ENCODE results near the gene ZNF438. TPM values are rescaled to one million over a fixed set of nuclear protein-coding genes. Genes with fewer than 3 reads are reported as not detected.

The ZNF438 gene
- total RNA-seq, 2 experiments from 2014 or later: 3.1 to 3.9 TPM

GRCh38 chr10:30885423-30885822 lies 146.2 kb downstream of the ZNF438 start:
- Mint-ChIP-seq H3K4me3 (no peak overlapping the region), H3K27ac (no peak overlapping the region), H3K4me1 (no peaks in the 10 kb centered on the region), H3K9me3 (peaks cover 1% of the 10 kb centered on the region), H3K27me3 (no peaks in the 10 kb centered on the region), H3K36me3 (peaks cover 2% of the 10 kb centered on the region)
- no peak for ATAC-seq (ENCODE audit: low read depth)
- DNase-seq: no peak
- POLR2A ChIA-PET: no interaction called here

GRCh38 chr10:30883751-30884150 lies 147.9 kb downstream of the ZNF438 start:
- H3K4me3 Mint-ChIP-seq: no peak overlapping the region
- no peak overlapping the region for H3K27ac Mint-ChIP-seq
- H3K9me3 Mint-ChIP-seq: no peaks in the 10 kb centered on the region
- no peaks in the 10 kb centered on the region for H3K27me3 Mint-ChIP-seq
- POLR2A ChIA-PET: no interaction called here
- ATAC-seq (ENCODE audit: low read depth): no peak
- no peaks in the 10 kb centered on the region for H3K4me1 Mint-ChIP-seq
- no peaks in the 10 kb centered on the region for H3K36me3 Mint-ChIP-seq
- DNase-seq: no peak

GRCh38 chr10:30883116-30883515 lies 148.5 kb downstream of the ZNF438 start:
- H3K4me1 Mint-ChIP-seq: no peaks in the 10 kb centered on the region
- H3K27me3 Mint-ChIP-seq: no peaks in the 10 kb centered on the region
- no peak for DNase-seq
- ATAC-seq (ENCODE audit: low read depth): no peak
- H3K27ac Mint-ChIP-seq: no peak overlapping the region
- POLR2A ChIA-PET: no interaction called here
- H3K9me3 Mint-ChIP-seq: no peaks in the 10 kb centered on the region
- no peak overlapping the region for H3K4me3 Mint-ChIP-seq
- no peaks in the 10 kb centered on the region for H3K36me3 Mint-ChIP-seq

GRCh38 chr10:30882281-30882680 lies 149.4 kb downstream of the ZNF438 start:
- Mint-ChIP-seq H3K27me3 (no peaks in the 10 kb centered on the region), H3K4me1 (no peaks in the 10 kb centered on the region), H3K4me3 (no peak overlapping the region), H3K9me3 (no peaks in the 10 kb centered on the region), H3K36me3 (no peaks in the 10 kb centered on the region), H3K27ac (no peak overlapping the region)
- POLR2A ChIA-PET: no interaction called here
- ATAC-seq (ENCODE audit: low read depth) (no peak), DNase-seq (no peak)

- Mint-ChIP-seq H3K27me3 (no peaks in the 10 kb centered on the region), H3K27ac (no peak overlapping the region), H3K4me3 (no peak overlapping the region), H3K36me3 (no peaks in the 10 kb centered on the region), H3K4me1 (no peaks in the 10 kb centered on the region), H3K9me3 (no peaks in the 10 kb centered on the region)
- no peak for ATAC-seq (ENCODE audit: low read depth)
- DNase-seq: no peak
- POLR2A ChIA-PET: no interaction called here
Measured at GRCh38 chr10:30878920-30879319, 152.7 kb downstream of the ZNF438 start.

- no peak for DNase-seq
- H3K27ac Mint-ChIP-seq: no peak overlapping the region
- no peaks in the 10 kb centered on the region for H3K4me1 Mint-ChIP-seq
- no peaks in the 10 kb centered on the region for H3K9me3 Mint-ChIP-seq
- no peak overlapping the region for H3K4me3 Mint-ChIP-seq
- POLR2A ChIA-PET: no interaction called here
- no peaks in the 10 kb centered on the region for H3K27me3 Mint-ChIP-seq
- no peak for ATAC-seq (ENCODE audit: low read depth)
- H3K36me3 Mint-ChIP-seq: no peaks in the 10 kb centered on the region
Measured at GRCh38 chr10:30877111-30877510, 154.6 kb downstream of the ZNF438 start.

- Mint-ChIP-seq H3K9me3 (no peaks in the 10 kb centered on the region), H3K27ac (no peak overlapping the region), H3K4me1 (no peaks in the 10 kb centered on the region), H3K4me3 (no peak overlapping the region), H3K36me3 (no peaks in the 10 kb centered on the region), H3K27me3 (no peaks in the 10 kb centered on the region)
- POLR2A ChIA-PET: no interaction called here
- DNase-seq (no peak), ATAC-seq (ENCODE audit: low read depth) (no peak)
Measured at GRCh38 chr10:30873411-30873810, 158.3 kb downstream of the ZNF438 start.

- no peaks in the 10 kb centered on the region for H3K27me3 Mint-ChIP-seq
- no peaks in the 10 kb centered on the region for H3K9me3 Mint-ChIP-seq
- H3K4me1 Mint-ChIP-seq: no peaks in the 10 kb centered on the region
- ATAC-seq (ENCODE audit: low read depth): no peak
- H3K4me3 Mint-ChIP-seq: no peak overlapping the region
- no peaks in the 10 kb centered on the region for H3K36me3 Mint-ChIP-seq
- no peak overlapping the region for H3K27ac Mint-ChIP-seq
- DNase-seq: no peak
- POLR2A ChIA-PET: no interaction called here
Measured at GRCh38 chr10:30870896-30871295, 160.8 kb downstream of the ZNF438 start.

- no peaks in the 10 kb centered on the region for H3K27me3 Mint-ChIP-seq
- no peak overlapping the region for H3K27ac Mint-ChIP-seq
- POLR2A ChIA-PET: no interaction called here
- no peaks in the 10 kb centered on the region for H3K9me3 Mint-ChIP-seq
- no peaks in the 10 kb centered on the region for H3K36me3 Mint-ChIP-seq
- H3K4me3 Mint-ChIP-seq: no peak overlapping the region
- DNase-seq: no peak
- no peaks in the 10 kb centered on the region for H3K4me1 Mint-ChIP-seq
- no peak for ATAC-seq (ENCODE audit: low read depth)
Measured at GRCh38 chr10:30869566-30869965, 162.1 kb downstream of the ZNF438 start.

- POLR2A ChIA-PET: no interaction called here
- H3K4me3 Mint-ChIP-seq: no peak overlapping the region
- H3K36me3 Mint-ChIP-seq: no peaks in the 10 kb centered on the region
- no peak overlapping the region for H3K27ac Mint-ChIP-seq
- no peak for DNase-seq
- no peaks in the 10 kb centered on the region for H3K9me3 Mint-ChIP-seq
- no peaks in the 10 kb centered on the region for H3K27me3 Mint-ChIP-seq
- ATAC-seq (ENCODE audit: low read depth): no peak
- no peaks in the 10 kb centered on the region for H3K4me1 Mint-ChIP-seq
Measured at GRCh38 chr10:30868611-30869010, 163.1 kb downstream of the ZNF438 start.

GRCh38 chr10:30866896-30867295 lies 164.8 kb downstream of the ZNF438 start:
- DNase-seq (no peak), ATAC-seq (ENCODE audit: low read depth) (no peak)
- Mint-ChIP-seq H3K9me3 (no peaks in the 10 kb centered on the region), H3K4me3 (no peak overlapping the region), H3K4me1 (no peaks in the 10 kb centered on the region), H3K36me3 (no peaks in the 10 kb centered on the region), H3K27ac (no peak overlapping the region), H3K27me3 (no peaks in the 10 kb centered on the region)
- POLR2A ChIA-PET: no interaction called here

GRCh38 chr10:30865141-30865926 lies 166.3 kb downstream of the ZNF438 start:
- Mint-ChIP-seq H3K9me3 (no peaks in the 10 kb centered on the region), H3K4me1 (no peaks in the 10 kb centered on the region), H3K27me3 (no peaks in the 10 kb centered on the region), H3K4me3 (no peak overlapping the region), H3K27ac (no peak overlapping the region), H3K36me3 (no peaks in the 10 kb centered on the region)
- ATAC-seq (ENCODE audit: low read depth): no peak
- POLR2A ChIA-PET: no interaction called here
- no peak for DNase-seq

- H3K4me3 Mint-ChIP-seq: no peak overlapping the region
- H3K36me3 Mint-ChIP-seq: no peaks in the 10 kb centered on the region
- DNase-seq (no peak), ATAC-seq (ENCODE audit: low read depth) (no peak)
- POLR2A ChIA-PET: no interaction called here
- H3K9me3 Mint-ChIP-seq: no peaks in the 10 kb centered on the region
- no peaks in the 10 kb centered on the region for H3K27me3 Mint-ChIP-seq
- H3K4me1 Mint-ChIP-seq: no peaks in the 10 kb centered on the region
- H3K27ac Mint-ChIP-seq: no peak overlapping the region
Measured at GRCh38 chr10:30863516-30864210, 168.0 kb downstream of the ZNF438 start.

- H3K27me3 Mint-ChIP-seq: no peaks in the 10 kb centered on the region
- no peaks in the 10 kb centered on the region for H3K9me3 Mint-ChIP-seq
- no peak overlapping the region for H3K27ac Mint-ChIP-seq
- ATAC-seq (ENCODE audit: low read depth): no peak
- no peaks in the 10 kb centered on the region for H3K4me1 Mint-ChIP-seq
- H3K36me3 Mint-ChIP-seq: no peaks in the 10 kb centered on the region
- H3K4me3 Mint-ChIP-seq: no peak overlapping the region
- POLR2A ChIA-PET: no interaction called here
- DNase-seq: no peak
Measured at GRCh38 chr10:30862486-30862885, 169.2 kb downstream of the ZNF438 start.

Measured in activated naive CD8-positive, alpha-beta T cell treated with anti-CD3 and anti-CD28 coated beads, Interleukin-2, amount 10 ng/mL, durations not matched to agents 7 days and 5 days (primary cell).